SW480 (cell line): Measurements from ENCODE around the gene YPEL5.
A peak's percentile ranks its signal among the peaks of the same experiment; 100 is the strongest.
"Not testable (repeated sequence)": the region's sequence is repeated elsewhere in the genome, so short reads cannot be mapped to it uniquely, and the experiment has no call there.

Experiments used
- DNase-seq: peaks from one replicate; pipeline ENCODE4 v3.0.0-alpha.2; 2016; ENCODE audit warnings: low spot score

Gene YPEL5

GRCh38 chr2:30146337-30147195, at the start of gene YPEL5:
Gene YPEL5, plus strand, starts transcription at chr2:30147007. Its CDS starts 9,645 bp downstream, at chr2:30156652.
- peak; percentile 100 for DNase-seq

DNA sequence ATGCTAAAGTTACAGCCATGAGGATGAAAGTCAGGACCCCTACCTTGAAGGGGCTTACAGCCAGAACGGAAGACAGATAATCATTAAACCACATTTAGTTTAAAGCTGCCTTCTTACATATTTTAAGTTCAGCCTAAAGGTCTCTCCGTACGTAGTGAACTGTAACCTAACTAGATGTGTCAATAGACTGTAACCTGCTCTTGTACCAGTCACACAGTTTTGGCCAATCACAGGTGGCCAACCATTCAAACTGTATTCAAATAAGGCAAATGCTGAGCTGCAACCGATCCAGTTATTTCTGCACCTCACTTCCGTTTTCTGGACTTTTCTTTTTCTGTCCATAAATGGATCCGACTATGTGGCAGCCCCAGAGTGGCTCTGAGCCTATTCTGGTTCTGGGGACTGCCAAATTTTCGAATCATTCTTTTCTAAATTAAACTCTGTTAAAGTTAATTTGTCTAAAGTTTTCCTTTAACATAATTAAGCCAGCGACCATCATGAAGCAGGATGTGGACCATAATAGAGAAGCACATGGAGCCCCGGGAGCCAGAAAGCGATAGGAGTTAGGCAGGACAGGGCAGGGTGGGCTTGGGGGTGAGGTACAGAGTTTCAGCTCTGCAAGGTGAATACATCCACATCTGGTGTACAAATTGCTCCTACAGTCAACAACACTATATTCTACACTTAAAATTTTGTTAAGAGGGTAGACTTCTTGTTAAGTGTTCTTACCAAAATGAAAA, 48.4 kb upstream of the YPEL5 start:
- no peak for DNase-seq

DNA sequence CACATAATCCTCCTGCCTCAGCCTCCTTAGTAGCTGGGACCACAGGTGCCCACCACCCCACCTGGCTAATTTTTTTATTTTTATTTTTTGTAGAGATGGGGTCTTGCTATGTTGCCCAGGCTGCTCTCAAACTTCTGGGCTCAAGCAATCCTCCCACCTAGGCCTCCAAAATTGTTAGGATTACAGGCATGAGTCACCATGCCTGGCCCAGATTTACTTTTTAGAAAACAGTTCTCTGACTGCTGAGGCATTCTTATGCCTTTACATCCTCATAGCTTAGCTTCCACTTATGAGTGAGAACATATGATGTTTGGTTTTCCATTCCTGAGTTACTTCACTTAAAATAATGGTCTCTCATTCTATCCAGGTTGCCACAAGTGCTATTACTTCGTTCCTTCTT, 47.4 kb upstream of the YPEL5 start:
- DNase-seq, result not testable (repeated sequence)

- not testable (repeated sequence) for DNase-seq
These were observed 46.1 kb upstream of the YPEL5 start for GRCh38 chr2:30100691-30101090.

- DNase-seq, result no peak
These were observed 42.5 kb upstream of the YPEL5 start for GRCh38 chr2:30104307-30104706.

DNA sequence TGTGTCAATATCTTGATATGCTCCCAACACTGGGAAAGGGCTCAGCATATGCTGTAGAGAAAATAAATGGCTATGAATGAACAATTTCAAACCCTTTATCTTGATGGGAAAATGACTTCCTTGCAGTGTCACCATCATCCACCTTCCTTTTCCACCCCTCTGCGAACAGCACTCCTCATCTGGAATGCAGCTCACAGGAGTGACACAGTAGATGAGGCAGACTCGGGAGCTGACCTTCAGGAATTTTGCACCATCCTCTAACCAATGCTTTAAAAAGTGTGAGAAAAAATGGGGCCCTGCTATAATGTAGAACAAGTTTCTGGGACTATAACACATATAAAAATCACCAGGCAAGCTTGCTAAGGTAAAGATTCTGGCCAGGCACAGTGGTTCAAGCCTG, 41.3 kb upstream of the YPEL5 start:
- DNase-seq, result no peak

- no peak for DNase-seq
These were observed 40.3 kb upstream of the YPEL5 start for GRCh38 chr2:30106543-30106942.

DNA sequence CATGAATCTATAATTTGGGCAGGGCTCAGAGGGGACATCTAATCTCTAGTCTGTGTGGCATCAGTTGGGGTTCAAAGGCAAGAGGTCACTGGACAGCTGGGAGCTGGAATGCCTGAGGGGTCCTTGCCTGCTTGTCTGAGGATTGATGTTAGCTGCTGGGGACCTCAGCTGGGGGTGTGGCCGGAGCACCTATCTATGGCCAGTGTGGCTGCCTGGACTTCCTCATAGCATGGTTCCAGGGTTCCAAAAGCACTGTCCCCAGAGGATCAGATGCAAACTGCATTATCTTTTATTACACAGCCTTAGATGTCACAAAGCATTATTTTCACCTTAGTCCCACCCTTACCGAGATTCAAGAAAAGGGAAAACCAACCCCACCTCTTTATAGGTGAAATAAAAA, 38.6 kb upstream of the YPEL5 start:
- no peak for DNase-seq

- DNase-seq, result no peak
These were observed 38.0 kb upstream of the YPEL5 start for GRCh38 chr2:30108851-30109250.

- no peak for DNase-seq
These were observed 37.0 kb upstream of the YPEL5 start for GRCh38 chr2:30109856-30110255.

DNA sequence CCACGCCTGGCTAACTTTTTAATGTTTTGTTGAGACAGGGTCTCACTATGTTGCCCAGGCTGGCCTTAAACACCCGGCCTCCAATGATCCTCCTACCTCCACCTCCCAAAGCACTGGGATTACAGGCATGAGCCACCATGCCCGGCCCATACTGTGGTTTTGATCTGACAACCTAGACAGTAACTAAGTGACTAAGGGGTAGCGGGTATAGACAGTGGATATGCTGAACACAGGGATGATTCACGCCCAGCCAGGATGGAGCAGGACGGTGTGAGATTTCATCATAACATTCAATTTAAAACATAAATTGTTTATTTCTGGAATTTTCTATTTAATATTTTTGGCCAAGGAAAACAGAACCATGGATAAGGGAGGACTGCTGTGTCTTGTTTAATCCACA, 36.0 kb upstream of the YPEL5 start:
- DNase-seq, result no peak

DNA sequence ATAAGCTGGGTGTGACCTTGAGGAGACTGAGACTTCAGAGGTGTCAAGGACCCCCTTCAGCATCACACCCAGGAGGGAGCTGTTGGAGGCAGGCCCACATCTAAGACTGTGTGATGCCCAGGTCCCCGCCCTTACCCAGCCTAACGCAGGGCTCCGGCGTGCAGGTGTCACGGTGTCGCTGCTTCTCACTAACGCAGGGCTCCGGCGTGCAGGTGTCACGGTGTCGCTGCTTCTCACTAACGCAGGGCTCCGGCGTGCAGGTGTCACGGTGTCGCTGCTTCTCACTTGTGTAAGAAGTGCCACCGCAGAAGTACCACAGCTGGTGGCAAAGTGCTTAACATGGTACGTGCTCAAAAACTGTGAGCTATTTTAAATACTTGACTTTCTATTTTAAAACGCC, 35.6 kb upstream of the YPEL5 start:
- not testable (repeated sequence) for DNase-seq

DNA sequence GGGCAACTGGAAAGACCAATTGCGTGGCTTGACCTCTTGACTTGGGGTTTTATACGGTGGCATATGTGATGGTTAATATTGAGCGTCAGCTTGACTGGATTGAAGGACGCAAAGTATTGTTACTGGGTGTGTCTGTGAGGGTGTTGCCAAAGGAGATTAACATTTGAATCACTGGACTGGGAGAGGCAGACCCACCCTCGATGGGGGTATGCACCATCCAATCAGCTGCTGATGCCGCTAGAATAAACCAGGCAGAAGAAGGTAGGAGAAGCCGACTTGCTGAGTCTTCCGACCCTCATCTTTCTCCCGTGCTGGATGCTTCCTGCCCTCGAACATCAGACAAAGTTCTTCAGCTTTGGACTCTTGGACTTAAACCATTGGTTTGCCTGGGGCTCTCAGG, 34.2 kb upstream of the YPEL5 start:
- DNase-seq, result no peak

DNA sequence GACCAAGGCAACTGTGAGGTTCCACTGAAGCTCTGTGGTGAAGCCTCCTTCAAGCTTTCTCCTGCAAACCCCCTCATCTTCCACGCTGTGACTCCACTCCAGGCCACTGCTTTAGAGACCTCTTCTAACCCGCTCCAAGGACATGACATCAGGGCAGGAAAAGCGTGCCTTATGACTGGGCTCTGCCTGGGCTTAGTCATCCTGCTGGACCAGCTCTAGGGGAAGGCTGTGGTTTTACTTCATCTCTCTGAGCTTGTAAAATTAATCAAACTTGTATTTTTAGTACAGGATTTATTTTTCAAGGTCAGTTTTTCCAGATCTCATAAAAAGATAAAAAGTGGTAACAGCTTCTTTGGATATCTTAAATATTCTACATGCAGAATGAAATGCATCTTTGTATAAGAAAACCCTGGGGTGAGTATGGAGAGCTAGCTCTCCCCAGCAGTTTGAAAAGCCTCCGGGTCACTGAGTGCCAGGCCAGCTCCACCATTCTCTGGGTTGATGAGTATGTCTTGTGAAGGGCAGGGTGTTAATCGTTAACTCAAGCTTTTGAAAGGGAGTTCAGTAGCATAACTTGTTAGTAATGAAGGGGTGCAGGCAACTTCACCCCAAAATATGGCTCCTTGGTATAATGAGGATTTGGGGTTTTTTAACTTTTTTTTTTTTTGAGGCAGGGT, 33.1 kb upstream of the YPEL5 start:
- peak; percentile 29 for DNase-seq

GRCh38 chr2:30115141-30115980, 31.4 kb upstream of the YPEL5 start:
- peak; percentile 70 for DNase-seq

- DNase-seq, result no peak
These were observed 30.9 kb upstream of the YPEL5 start for GRCh38 chr2:30115981-30116285.

GRCh38 chr2:30122362-30122761, 24.4 kb upstream of the YPEL5 start:
- no peak for DNase-seq

DNA sequence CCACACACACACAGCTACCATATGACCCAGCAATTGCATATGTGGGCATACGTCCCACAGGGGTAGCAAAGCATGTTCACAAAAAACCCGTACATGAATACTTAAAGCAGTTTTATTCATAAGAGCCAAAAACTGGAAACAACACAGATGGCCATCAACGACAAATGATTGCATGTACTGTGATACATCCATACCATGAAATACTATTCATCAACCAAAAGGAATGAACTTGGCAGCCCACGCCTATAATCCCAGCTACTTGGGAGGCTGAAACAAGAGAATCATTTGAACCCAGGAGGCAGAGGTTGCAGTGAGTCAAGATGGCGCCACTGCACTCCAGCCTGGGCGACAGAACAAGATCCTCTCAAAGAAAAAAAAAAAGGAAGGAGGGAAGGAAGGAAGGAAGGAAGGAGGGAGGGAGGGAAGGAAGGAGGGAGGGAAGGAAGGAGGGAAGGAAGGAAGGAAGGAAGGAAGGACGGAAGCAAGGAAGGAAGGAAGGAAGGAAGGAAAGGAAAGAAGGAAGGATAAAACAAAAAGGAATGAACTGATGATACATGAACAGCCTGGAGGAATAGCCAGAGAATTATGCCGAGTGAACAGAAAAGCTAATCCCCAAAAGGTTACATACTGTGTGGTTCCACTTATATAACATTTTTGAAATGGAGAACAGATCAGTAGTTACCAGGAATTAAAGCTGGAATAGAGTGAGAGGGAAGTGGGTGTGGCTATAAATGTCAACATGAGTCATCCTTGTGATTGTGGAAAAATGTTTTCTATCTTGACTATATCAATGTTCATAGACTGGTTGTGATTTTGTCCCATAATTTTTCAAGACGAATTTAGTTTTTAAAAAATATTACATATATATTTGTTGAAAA, 19.6 kb upstream of the YPEL5 start:
- DNase-seq, result peak; percentile 56

DNA sequence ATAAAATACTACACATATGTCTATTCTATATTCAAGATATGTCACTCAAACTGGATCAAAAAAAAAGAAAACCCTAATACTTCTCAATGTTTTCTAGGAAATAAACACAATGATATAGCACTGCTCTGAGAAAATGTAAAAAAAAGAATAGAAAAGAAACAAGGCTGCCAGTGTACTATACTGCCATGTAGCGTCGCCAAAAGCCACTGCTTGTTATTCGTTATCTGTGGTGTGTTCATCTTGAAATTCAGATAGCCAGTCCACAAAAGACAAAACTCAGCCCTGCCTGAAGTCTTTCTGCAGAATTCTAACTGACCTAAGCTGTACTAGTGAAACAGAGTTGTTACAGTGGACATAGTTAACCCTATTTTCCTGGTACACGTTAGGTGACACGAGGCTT, 12.2 kb upstream of the YPEL5 start:
- no peak for DNase-seq

- DNase-seq, result no peak
These were observed 11.3 kb upstream of the YPEL5 start for GRCh38 chr2:30135541-30135940.
